Common myeloid progenitor, CD34-positive (primary cell): ENCODE data around the gene PDILT.

Source experiments
- CTCF ChIA-PET: fragments of 350-600 bp; sonication (Branson Sonifier 250); formaldehyde crosslinking; loops from one replicate; lab custom pipeline; 2021; ENCODE audit warnings: antibody characterized with exemption; lab: Charles Lee
- POLR2A ChIA-PET: fragments of 350-600 bp; sonication (Branson Sonifier 250); formaldehyde crosslinking; loops from one replicate; lab custom pipeline; 2021; ENCODE audit warnings: antibody characterized with exemption; lab: Charles Lee
- DNase-seq, 3 donors: peaks; one replicate each; pipeline versions ENCODE4 v3.0.0 to v3.0.0-alpha.2; 2013
- H3K27ac ChIP-seq, 2 experiments: 1 replicate in 1 of 2; 2 replicates in 1 of 2; pipeline ENCODE4 v1.7.0; 2013; ENCODE audit warnings: inconsistent platforms in 2 of 2, low read length in 2 of 2, mild to moderate bottlenecking in 2 of 2, low read depth in 1 of 2, moderate library complexity in 1 of 2; ENCODE audit not compliant: severe bottlenecking in 2 of 2, insufficient read depth in 1 of 2, poor library complexity in 1 of 2
- H3K27me3 ChIP-seq, 5 experiments: replicated peaks in 2 of 5; 1 replicate in 3 of 5; 2 replicates in 2 of 5; pipeline versions ENCODE4 v1.6.1 to v1.7.0; 2013; ENCODE audit warnings: low read length in 4 of 5, mild to moderate bottlenecking in 2 of 5, moderate library complexity in 2 of 5, inconsistent platforms in 1 of 5; ENCODE audit not compliant: insufficient read depth in 5 of 5, control insufficient read depth in 4 of 5
- H3K36me3 ChIP-seq, 4 experiments: 1 replicate in 2 of 4; 2 replicates in 2 of 4; pipeline versions ENCODE4 v1.6.1 to v1.7.0; 2013; ENCODE audit warnings: low read length in 3 of 4, control low read depth in 1 of 4, mild to moderate bottlenecking in 1 of 4; ENCODE audit not compliant: control insufficient read depth in 4 of 4, insufficient read depth in 4 of 4
- H3K4me1 ChIP-seq, 4 experiments: 1 replicate in 3 of 4; 2 replicates in 1 of 4; pipeline versions ENCODE4 v1.6.1 to v1.7.1; 2013; ENCODE audit warnings: low read length in 3 of 4, mild to moderate bottlenecking in 3 of 4, control low read depth in 1 of 4, inconsistent platforms in 1 of 4, moderate library complexity in 1 of 4; ENCODE audit not compliant: control insufficient read depth in 4 of 4, insufficient read depth in 4 of 4; ENCODE audit errors: control extremely low read depth in 1 of 4
- H3K4me3 ChIP-seq, 7 experiments: 1 replicate in 4 of 7; 2 replicates in 3 of 7; pipeline versions ENCODE4 v1.5.1 to v1.7.0; 2013; ENCODE audit warnings: mild to moderate bottlenecking in 7 of 7, low read length in 6 of 7, moderate library complexity in 6 of 7, inconsistent platforms in 2 of 7, low read depth in 2 of 7, control low read depth in 1 of 7; ENCODE audit not compliant: insufficient read depth in 4 of 7, control insufficient read depth in 1 of 7; ENCODE audit errors: extremely low read depth in 1 of 7
- H3K9me3 ChIP-seq, 5 experiments: 1 replicate in 4 of 5; 2 replicates in 1 of 5; pipeline versions ENCODE4 v1.6.1 to v1.7.1; 2013; ENCODE audit warnings: low read length in 4 of 5, mild to moderate bottlenecking in 2 of 5, inconsistent platforms in 1 of 5, low read depth in 1 of 5, moderate library complexity in 1 of 5; ENCODE audit not compliant: control insufficient read depth in 4 of 5, insufficient read depth in 2 of 5; ENCODE audit errors: control extremely low read depth in 1 of 5
- WGBS: methylation state at CpG from one replicate; pipeline ENCODE4 v1.1.5; 2013; ENCODE audit not compliant: insufficient coverage; 5-methylcytosine and 5-hydroxymethylcytosine counted together

PDILT gene

DNA sequence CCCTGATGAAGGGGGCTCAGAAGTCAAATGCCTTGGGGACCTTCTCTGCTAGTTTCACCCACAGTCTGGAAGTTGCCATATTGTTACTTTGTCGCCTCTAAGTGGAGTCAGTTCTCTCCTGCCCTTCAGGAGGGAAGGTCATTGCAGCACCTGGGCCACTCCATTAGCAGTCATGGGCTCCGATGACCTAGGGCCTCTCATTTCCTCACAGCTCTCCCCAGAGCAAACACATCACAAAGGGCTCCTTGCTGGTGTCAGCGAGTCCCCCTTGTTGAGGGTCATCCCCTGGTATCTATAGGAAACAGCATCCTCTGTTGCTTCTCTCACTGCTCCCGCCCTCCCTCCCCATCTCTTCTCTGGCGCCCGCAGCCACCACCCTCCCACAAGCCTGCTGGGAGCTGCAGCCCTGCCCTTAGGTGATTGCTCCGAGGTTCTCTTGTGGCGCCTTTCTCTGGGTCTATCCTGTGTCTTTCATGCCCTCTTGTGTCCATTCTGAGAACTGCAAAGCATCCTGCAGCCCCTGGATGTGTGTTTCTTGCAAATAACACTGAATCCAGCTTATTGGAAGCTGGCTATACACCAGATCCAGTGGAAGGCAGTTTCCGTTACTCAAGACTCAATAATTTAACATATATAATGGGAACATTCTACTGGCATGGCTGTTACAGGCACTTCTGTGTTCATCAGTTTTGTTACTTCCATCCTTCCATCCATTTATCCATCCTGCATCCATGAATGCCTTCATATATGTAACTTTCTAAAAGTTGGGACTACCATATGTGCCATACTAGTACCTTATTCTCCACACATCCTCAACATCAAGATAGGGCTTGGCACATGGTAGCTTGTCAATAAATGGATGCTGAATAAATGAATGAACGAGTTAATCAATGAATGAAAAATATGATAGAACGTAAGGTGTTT is 21.2 kb downstream of the PDILT start:
- DNase-seq: peak; percentile 47 to 71 (median 58)
- peaks cover 0 to 15% (median 8%) of the 10 kb centered on the region in 5 experiments for H3K27me3 ChIP-seq
- H3K9me3 ChIP-seq: no peaks in the 10 kb centered on the region
- H3K4me3 ChIP-seq: no peak overlapping the region
- ChIA-PET POLR2A (interaction anchor here (0.5 kb wide), 1 partner anchor 1008 kb away, joined by 4 read pairs; no protein-coding TSS in a partner anchor), CTCF (interaction anchor here (0.8 to 4.3 kb wide), 7 partner anchors 11 to 484 kb away, joined by 3 to 51 read pairs (median 6); no protein-coding TSS in a partner anchor)
- peaks cover 0 to 4% (median 0%) of the 10 kb centered on the region in 4 experiments for H3K4me1 ChIP-seq
- 30% methylated on average over 7 of the region's 11 CpGs for WGBS
- H3K36me3 ChIP-seq: no peaks in the 10 kb centered on the region
- H3K27ac ChIP-seq: no peak overlapping the region

DNA sequence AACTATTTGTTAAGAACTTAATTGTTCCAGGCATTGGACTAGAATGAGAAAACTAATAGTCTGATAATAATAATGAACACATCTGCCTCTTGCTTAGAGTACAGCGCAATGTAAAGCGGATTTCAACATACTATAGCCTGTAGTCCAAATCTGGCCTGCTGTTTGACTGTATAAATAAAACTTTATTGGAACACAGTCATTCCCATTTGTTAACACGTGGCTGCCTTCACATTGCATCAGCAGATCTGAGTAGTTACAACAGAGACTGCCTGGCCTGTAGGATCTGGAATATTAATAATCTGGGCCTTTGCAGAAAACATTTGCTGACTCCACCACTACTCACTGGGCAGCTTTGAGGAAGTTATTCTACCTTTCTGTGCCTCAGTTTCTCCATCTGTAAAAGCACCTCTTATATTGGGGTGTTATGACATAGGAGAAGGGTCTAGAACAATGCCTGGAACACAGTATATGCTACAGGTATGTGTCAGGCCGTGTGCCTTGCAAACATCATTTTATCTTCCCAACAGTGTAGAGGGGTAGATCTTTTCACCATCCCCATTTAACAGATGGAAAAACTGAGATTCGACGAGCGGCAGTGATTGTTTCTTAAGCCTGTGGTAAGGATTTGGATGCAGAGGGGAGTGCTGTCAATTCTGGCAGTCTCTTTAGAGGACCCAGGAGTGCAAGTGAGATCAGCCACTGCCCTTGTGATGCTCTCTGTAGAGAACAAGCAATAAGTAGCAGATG is 22.2 kb downstream of the PDILT start:
- DNase-seq: no peak
- H3K4me1 ChIP-seq: peaks cover 0 to 4% (median 0%) of the 10 kb centered on the region in 4 experiments
- CTCF ChIA-PET: interaction anchor here (1.3 to 4.3 kb wide), 2 partner anchors 23 to 474 kb away, joined by 3 to 51 read pairs; no protein-coding TSS in a partner anchor
- WGBS: 97% methylated on average over 4 of the region's 7 CpGs
- H3K27ac ChIP-seq: no peak overlapping the region
- H3K4me3 ChIP-seq: no peak overlapping the region
- H3K36me3 ChIP-seq: no peaks in the 10 kb centered on the region
- POLR2A ChIA-PET: no interaction called here
- peaks cover 0 to 13% (median 5%) of the 10 kb centered on the region in 5 experiments for H3K27me3 ChIP-seq
- no peaks in the 10 kb centered on the region for H3K9me3 ChIP-seq

DNA sequence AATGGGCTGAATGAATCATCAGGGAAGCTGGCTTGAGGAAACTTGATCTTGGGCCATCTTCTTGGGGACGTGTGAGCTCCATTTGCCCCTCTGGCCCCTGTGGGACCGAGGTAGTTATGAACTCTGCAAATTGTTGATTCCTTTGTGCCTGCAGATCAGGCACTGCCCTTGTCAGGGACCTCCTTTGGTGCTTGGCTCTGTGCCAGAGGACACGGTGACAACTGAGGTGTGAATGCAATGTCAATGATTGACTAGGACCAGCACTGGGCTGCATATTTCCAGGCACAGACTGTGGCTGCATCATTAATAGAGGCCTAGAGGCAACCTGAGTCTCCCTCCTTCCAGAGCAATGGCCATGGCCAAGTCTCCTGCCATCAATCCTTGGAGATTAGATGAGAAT is 23.8 kb downstream of the PDILT start:
- H3K27ac ChIP-seq: no peak overlapping the region
- peaks cover 0 to 4% (median 0%) of the 10 kb centered on the region in 5 experiments for H3K27me3 ChIP-seq
- CTCF ChIA-PET: no interaction called here
- H3K36me3 ChIP-seq: no peaks in the 10 kb centered on the region
- no peak overlapping the region for H3K4me3 ChIP-seq
- no peaks in the 10 kb centered on the region for H3K4me1 ChIP-seq
- no peaks in the 10 kb centered on the region for H3K9me3 ChIP-seq
- no peak for DNase-seq
- 91% methylated on average over 3 of the region's 3 CpGs for WGBS
- POLR2A ChIA-PET: no interaction called here

DNA sequence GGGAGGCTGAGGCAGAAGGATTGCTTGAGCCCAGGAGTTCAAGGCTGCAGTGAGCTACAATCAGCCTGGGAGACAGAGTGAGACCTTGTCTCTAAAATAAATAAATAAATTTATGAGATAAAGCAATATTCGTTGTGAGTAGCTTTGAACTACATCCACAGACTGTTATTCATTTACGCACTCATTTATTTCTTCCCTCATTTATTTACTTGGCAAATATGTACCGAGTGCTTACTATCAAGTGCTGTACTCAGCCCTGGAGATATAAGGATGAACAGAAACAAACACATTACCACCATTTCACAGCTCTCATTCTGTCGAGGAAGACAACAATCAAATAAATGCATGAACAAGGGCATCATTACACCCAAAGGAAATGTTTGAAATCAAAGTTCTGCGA is 27.4 kb downstream of the PDILT start:
- H3K27ac ChIP-seq: no peak overlapping the region
- ChIA-PET CTCF (interaction anchor here (2.4 kb wide), 1 partner anchor 9 kb away, joined by 12 read pairs; no protein-coding TSS in a partner anchor), POLR2A (no interaction called here)
- H3K4me1 ChIP-seq: no peaks in the 10 kb centered on the region
- no peaks in the 10 kb centered on the region for H3K9me3 ChIP-seq
- peaks cover 0 to 21% (median 0%) of the 10 kb centered on the region in 5 experiments for H3K27me3 ChIP-seq
- no peaks in the 10 kb centered on the region for H3K36me3 ChIP-seq
- no peak overlapping the region for H3K4me3 ChIP-seq
- WGBS: 100% methylated on average over 1 of the region's 5 CpGs
- DNase-seq: no peak

DNA sequence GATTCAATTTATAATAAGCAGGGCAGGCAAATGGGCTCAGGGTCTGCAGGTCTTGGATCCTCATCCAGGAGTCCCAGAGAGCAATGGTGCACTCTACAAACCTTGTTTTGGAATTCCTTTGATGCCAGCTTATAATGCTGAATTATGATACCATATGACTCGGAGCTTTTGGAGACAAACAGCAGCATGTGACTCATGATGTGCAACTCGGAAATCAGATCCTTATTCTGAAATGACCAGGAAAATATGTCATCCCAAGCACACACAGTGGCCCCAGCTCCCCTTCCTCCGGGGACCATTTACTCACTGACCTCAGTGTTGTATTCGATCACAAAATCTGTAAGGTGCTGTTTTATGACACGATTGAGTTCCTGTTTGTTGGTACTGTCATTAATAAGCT is 31.8 kb downstream of the PDILT start:
- DNase-seq: no peak
- Histone ChIP-seq H3K9me3 (no peaks in the 10 kb centered on the region), H3K4me3 (no peak overlapping the region), H3K4me1 (no peaks in the 10 kb centered on the region), H3K36me3 (no peaks in the 10 kb centered on the region), H3K27ac (no peak overlapping the region), H3K27me3 (peaks cover 0 to 30% (median 3%) of the 10 kb centered on the region in 5 experiments)
- ChIA-PET CTCF (no interaction called here), POLR2A (no interaction called here)
- 91% methylated on average over 3 of the region's 5 CpGs for WGBS

DNA sequence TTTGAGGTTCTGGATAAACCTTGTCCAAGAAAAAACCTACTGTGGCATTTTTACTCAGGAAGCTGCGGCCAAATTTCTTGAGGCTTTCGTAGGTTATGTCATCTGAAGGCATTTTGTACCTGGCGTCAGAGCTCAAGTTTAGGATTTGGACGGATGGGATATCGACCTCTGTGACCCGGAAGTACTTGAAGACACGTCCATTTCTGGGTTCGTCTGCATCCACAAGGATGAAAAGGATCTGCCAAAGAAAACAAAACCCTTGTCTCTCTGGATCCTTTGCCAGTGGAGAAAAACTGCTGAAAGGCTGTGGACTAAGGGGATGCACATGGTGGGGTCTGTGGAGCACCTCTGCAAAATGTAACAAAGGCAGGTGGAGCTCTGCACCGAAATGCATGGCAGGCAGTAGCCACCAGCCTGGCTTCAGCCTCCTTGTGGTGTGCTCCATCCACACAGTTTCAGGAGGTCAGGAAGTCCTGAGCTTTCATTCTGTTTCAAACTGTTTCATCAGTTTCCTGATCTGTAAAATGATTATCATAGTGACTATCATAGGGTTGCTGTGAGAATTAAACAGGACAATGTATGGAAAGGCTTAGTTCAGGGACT is 35.0 kb downstream of the PDILT start:
- Histone ChIP-seq H3K4me3 (no peak overlapping the region), H3K27me3 (peaks cover 0 to 19% (median 0%) of the 10 kb centered on the region in 5 experiments), H3K36me3 (no peaks in the 10 kb centered on the region), H3K4me1 (no peaks in the 10 kb centered on the region), H3K27ac (no peak overlapping the region), H3K9me3 (no peaks in the 10 kb centered on the region)
- WGBS: 94% methylated on average over 8 of the region's 9 CpGs
- ChIA-PET POLR2A (no interaction called here), CTCF (no interaction called here)
- DNase-seq: no peak
